Germinal center (tissue), 1 donor: ENCODE data around the gene ARFGAP1.

Source experiments
- DNase-seq: peaks from one replicate; pipeline ENCODE4 v3.0.0; 2012; ENCODE audit warnings: mixed read lengths, low spot score

The ARFGAP1 gene

GRCh38 chr20:63260521-63260920 is 12.1 kb upstream of the ARFGAP1 start:
- no peak for DNase-seq

- no peak for DNase-seq
Measured at GRCh38 chr20:63261060-63261794, 11.4 kb upstream of the ARFGAP1 start.

GRCh38 chr20:63261795-63262528 is 10.7 kb upstream of the ARFGAP1 start:
- no peak for DNase-seq

GRCh38 chr20:63262836-63263235 is 9.8 kb upstream of the ARFGAP1 start:
- no peak for DNase-seq

GRCh38 chr20:63264000-63264399 is 8.6 kb upstream of the ARFGAP1 start:
- no peak for DNase-seq

DNA sequence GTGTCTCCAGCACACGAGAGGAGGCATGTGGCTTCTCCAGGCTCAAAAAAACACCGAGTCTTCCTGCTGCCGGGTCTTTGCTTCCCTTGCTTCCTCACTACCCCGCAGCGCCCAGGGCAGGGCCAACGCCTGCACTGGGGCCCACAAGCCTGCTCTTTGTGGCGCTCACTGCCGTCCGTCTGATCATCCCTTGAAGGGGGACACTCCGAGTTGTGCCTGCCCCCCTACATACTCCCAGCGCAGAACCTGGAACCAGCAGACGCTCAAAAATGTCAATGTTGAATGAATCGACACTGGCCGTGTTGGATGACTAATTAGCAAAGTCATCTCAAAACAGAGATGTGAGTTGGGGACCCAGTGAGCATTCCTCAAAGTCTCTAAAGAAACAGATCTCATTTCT is 8.1 kb upstream of the ARFGAP1 start:
- DNase-seq, result no peak

GRCh38 chr20:63265891-63266515 is 6.6 kb upstream of the ARFGAP1 start:
- no peak for DNase-seq

GRCh38 chr20:63267691-63268090 is 4.9 kb upstream of the ARFGAP1 start:
- DNase-seq, result no peak

DNA sequence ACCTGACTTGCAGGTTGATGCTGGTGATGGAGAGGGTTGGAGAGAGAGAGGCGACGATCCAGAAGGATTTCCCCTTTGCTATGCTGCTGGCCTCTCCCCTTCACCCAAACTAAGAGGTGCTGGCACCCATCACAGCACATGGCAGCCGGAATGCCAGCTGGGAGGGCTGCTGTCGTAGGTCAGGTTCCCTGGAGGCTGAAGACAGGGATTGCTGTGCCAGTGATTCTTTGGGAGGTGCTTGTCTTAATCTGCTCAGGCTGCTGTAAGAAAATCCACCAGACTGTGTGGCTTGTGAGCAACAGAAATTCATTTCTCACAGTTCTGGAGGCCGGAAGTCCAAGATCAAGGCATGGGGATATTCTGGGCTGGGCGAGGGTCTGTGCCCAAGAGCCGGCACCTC is 4.4 kb upstream of the ARFGAP1 start:
- DNase-seq, result no peak

- DNase-seq, result no peak
Measured at GRCh38 chr20:63268671-63269439, 3.8 kb upstream of the ARFGAP1 start.

DNA sequence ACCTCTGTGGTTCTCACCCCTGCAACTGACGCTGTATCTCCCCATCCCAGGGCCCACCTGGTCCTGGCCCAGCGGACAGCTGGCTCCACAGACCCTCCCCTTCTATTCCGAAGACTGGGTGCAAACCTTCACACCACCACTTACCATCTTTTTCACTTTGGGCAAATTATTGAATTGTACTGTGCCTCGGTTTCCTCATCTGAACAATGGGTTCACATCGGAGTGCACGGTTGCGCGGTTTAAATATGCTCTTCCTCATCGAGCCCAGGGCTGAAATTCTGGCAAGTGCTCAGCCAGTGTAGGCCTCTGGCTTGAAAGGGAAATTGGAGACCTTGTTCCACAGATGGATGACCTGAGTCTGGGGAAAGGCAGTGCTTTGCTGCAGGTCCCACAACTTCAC is 2.9 kb upstream of the ARFGAP1 start:
- no peak for DNase-seq

DNA sequence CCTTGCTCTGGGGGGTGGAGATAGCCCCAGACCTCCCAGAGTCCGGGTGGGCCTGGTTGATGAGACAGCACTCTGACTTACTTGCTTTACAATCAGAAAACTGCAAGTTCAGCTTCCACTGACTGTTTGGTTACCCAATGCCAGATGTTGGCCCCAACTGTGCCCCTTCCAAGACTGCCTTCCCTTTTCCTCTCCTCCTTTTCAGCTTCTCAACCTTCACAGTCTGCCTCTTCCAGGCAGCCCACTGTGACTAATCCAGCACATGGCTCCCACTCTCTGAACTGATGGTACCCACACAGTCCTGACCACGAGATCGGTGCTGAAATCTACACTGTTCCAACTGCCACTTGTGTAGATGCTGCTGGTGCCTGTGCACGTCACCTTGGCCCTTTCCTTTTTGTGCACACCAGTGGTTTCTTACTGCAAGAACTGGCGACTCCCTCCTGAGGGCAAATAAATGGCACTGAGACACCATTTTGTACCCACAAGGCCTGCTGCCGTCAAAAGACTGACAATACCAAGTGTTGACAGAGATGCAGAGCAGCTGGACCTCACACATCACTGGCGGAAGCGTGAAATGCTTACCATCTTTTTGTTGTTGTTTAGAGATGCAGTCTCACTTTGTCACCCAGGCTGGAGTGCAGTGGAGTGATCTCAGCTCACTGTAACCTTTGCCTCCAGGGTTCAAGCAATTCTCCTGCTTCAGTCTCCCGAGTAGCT is 1.8 kb upstream of the ARFGAP1 start:
- DNase-seq, result no peak

DNA sequence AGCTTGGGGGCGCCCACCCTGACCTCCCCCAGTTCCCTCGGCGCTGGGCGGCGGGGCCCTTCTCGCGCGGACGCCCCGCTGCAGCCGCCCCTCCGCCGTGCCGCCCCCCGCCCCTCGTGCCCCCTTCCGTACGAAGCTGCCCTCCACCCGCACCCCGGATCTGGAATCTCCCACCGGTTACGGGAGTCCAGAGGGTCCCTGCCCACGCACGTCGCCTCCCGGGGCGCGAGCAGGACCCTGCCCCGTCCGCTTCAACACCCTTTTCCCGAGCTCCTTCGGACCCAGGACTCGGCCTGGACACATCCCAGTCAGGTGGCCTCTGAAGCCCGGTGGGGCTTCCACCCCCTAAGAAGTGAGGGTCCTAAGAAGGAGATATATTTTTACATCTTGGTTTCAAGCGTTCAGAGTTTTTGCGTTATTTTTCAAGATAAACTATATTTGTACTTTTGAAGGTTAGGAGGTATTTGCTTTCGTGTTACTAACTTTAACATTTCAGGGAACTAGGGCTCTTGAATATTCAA is 506 bp downstream of the ARFGAP1 start:
- no peak for DNase-seq

GRCh38 chr20:63273635-63274380 is 1.2 kb downstream of the ARFGAP1 start:
- DNase-seq, result no peak

GRCh38 chr20:63274381-63275228 is 2.0 kb downstream of the ARFGAP1 start:
- DNase-seq, result no peak

- no peak for DNase-seq
Measured at GRCh38 chr20:63275825-63276224, 3.2 kb downstream of the ARFGAP1 start.

DNA sequence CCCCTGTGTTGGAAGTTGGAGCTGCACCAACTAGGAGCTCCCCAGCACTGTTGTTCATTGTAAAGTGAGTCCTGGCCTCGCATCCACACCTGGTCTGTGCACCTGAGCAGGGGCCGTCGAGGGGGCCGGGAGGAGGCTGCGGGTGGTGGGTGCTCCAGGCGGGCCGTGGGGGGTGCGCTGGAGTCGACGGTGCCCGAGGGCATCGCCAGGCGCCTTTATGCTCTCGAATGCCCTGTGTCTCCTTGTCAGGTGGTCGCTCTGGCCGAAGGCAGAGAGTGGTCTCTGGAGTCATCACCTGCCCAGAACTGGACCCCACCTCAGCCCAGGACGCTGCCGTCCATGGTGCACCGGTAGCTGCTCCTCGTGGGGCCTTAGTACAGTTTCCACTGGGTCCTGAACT is 4.3 kb downstream of the ARFGAP1 start:
- no peak for DNase-seq

DNA sequence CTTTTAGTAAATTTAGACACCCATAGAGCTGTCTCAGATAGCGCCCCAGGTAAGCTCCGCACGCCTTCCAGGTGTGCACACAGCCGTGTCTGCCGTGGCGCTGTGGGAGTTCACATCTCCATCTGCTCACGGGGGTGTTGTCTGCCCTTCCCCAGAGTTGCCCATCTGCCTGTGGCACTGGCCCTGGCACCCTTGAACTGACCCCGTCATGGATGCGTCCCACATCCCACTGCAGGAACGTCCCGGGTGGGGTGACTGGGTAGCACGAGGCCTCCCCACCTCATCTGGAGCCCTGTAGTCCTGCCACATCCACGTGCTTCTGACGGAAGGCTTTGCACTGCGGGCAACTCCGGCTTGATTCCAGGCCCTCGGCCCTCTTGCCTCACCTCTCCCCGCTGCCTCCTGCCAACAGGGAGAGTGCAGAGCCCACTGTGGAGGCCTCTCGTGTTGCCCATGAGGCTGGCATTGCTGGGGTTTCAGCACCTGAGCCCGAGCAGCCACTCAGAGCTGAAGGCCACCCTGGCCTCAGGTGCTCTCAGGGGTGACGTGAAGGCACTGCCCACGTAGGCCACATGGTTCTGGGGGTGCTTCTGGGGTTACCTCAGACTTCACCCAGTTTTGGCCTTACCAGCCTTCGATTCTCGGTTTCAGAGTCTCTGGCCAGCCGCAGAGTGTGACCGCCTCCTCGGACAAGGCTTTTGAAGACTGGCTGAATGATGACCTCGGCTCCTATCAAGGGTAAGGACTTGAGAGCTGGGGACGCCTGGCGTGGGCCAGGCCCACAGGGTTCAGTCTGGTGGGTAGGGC is 5.1 kb downstream of the ARFGAP1 start:
- no peak for DNase-seq

GRCh38 chr20:63278661-63279060 is 6.0 kb downstream of the ARFGAP1 start:
- DNase-seq, result no peak
